Heart left ventricle (tissue), 16 donors: ENCODE data around the gene RPS2. TPM values are rescaled to one million over a fixed set of nuclear protein-coding genes. Genes with fewer than 3 reads are reported as not detected.

Experiments
- ATAC-seq, 4 donors: fragments of 200-7000 bp; cut with Tn5 transposase; one replicate each; pipeline ENCODE4 v1.9.1; 2020 to 2022; ENCODE audit warnings: moderate library complexity in 4 of 4, mild to moderate bottlenecking in 3 of 4, moderate number of reproducible peaks in 1 of 4
- DNase-seq, 5 donors: peaks; one replicate each; pipeline ENCODE4 v3.0.0-alpha.2; 2020
- H3K27ac ChIP-seq, 12 donors: fragments of 200-600 bp; sonication (generic) in 4 of 12; one replicate each; pipeline versions ENCODE4 v1.5.0 to v1.8.0; 2016 to 2022; ENCODE audit warnings: mild to moderate bottlenecking in 2 of 12
- H3K27me3 ChIP-seq, 9 donors: fragments of 200-600 bp; sonication (generic) in 2 of 9; one replicate each; pipeline versions ENCODE4 v1.5.1 to v1.8.0; 2016 to 2022; ENCODE audit warnings: mild to moderate bottlenecking in 3 of 9
- H3K36me3 ChIP-seq, 9 donors: fragments of 200-600 bp; sonication (generic) in 2 of 9; one replicate each; pipeline versions ENCODE4 v1.5.0 to v1.8.0; 2018 to 2022; ENCODE audit warnings: mild to moderate bottlenecking in 2 of 9
- H3K4me1 ChIP-seq, 12 donors: fragments of 200-600 bp; sonication (generic) in 4 of 12; one replicate each; pipeline versions ENCODE4 v1.5.0 to v1.8.0; 2016 to 2022; ENCODE audit warnings: mild to moderate bottlenecking in 3 of 12
- H3K4me3 ChIP-seq, 12 donors: fragments of 200-600 bp; sonication (generic) in 4 of 12; one replicate each; pipeline versions ENCODE4 v1.5.0 to v1.8.0; 2017 to 2022; ENCODE audit warnings: mild to moderate bottlenecking in 9 of 12, moderate library complexity in 4 of 12
- H3K9me3 ChIP-seq, 12 donors: fragments of 200-600 bp; sonication (generic) in 4 of 12; one replicate each; pipeline versions ENCODE4 v1.5.0 to v1.8.0; 2016 to 2022; ENCODE audit warnings: mild to moderate bottlenecking in 1 of 12
- POLR2A ChIP-seq, 2 donors: fragments of 450-650 bp; IDR thresholded peaks; one replicate each; pipeline ENCODE4 v1.6.1; 2017; ENCODE audit warnings: antibody characterized with exemption in 2 of 2, mild to moderate bottlenecking in 2 of 2, moderate library complexity in 2 of 2
- WGBS, 4 donors: extraction: QIAGEN DNeasy Blood & Tissue Kit in 2 of 4; methylation state at CpG; one replicate each; pipeline versions ENCODE4 v1.1.5 to v1.1.7; 2013 to 2018; 5-methylcytosine and 5-hydroxymethylcytosine counted together
- intact Hi-C, 10 donors: fragments of 100-400 bp; cut with DNase I; formaldehyde crosslinking; loops; one replicate each; pipeline versions ENCODE4 v1.11.1 to v1.14.2; 2022
- polyA plus RNA-seq, 2 donors: library from polyadenylated mRNA; stranded (reverse); fragments of 200-250 nt; gene quantifications; one replicate each; pipeline ENCODE4 v1.2.3, GENCODE V29; 2013
- total RNA-seq, 9 donors: library from RNA; depleted of rRNA in 2 of 9; stranded (reverse); fragments of >200 nt in 2 of 9; fragmentation: NEBNext Ultra II Directional in 3 of 9; extraction: Animal tissue kit (Norgen Biotek cat#: 25700) in 3 of 9; gene quantifications; one replicate each; pipeline versions ENCODE4 v1.1.0 to v1.2.4, GENCODE V29; 2016 to 2023
- TF ChIP-seq, protein P1 (sequence below), 12 donors: fragments of 200-600 bp; sonication (generic) in 4 of 12; IDR thresholded peaks; one replicate each; pipeline versions ENCODE4 v1.5.0 to v1.8.0; 2018 to 2022; ENCODE audit warnings: antibody characterized with exemption in 12 of 12, mild to moderate bottlenecking in 5 of 12
- donor health status: ischemic (EF 13 %, LVEDD 7.1; RV severe dilation, severe dysfunction).
- donor health status: healthy with polysubstance abuse.
- donor health status: DM: no; HTN: yes; CAD: no.
- donor health status: DM: no; HTN: no; CAD: no.
- donor health status: ischemic (EF 25% LVEDD 6.9; RV normal size, moderate dysfunction).
- donor health status: ischemic (EF 25% LVEDD 5.7; RV mildly dilated, moderate dysfunction).
- donor health status: healthy.
- donor health status: DM: yes; HTN: yes; CAD: no.
- donor health status: ischemic (EF 35%, LVEDD 5.7; RV mildly dilated, moderate dysfunction).
- donor health status: nonischemic (EF 11% LVEDD 7.7; RV severe dilation, severe dysfunction).
- donor health status: DM: yes; HTN: yes; CAD: no.
- donor health status: PGD.
- donor health status: ischemic (EF 29% LVEDD 5.4; RV normal size, mild dysfunction).
- donor health status: nonischemic (EF 23%, LVEDD 6.1; RV moderate dilation, normal function).

Gene RPS2
- total and polyA plus RNA-seq, 11 donors = 673 to 2,484 (median 1,002) TPM

DNA sequence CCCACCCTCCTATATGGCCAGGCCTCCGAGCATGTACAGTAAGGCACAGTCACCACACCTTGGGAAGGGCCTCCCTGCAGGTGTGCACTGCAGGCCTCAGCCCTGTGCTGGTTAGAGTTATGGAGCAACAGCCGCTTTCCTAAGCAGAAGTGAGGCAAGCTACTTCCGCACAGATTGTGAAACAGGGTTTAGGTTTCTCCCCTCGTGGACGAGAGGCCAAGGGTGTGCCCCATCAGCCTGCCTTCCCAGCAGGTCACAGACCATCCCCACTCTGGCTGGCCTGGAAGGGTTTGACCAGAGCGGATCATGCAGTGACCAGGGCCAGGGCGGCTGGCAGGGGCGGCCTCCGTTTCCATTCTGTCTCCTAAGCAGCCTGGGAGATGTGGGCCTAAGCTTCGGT, 26.3 kb downstream of the RPS2 start:
- 92 to 99% (median 94%) methylated on average over 10 of the region's 10 CpGs for WGBS, 4 donors
- Histone ChIP-seq H3K4me1 (peaks cover 0 to 27% (median 13%) of the 10 kb centered on the region in 12 donors), H3K27ac (peak overlapping the region in 1 of 12 donors; percentile 75), H3K27me3 (no peaks in the 10 kb centered on the region), H3K36me3 (peaks cover 0 to 46% (median 38%) of the 10 kb centered on the region in 9 donors), H3K4me3 (no peak overlapping the region), H3K9me3 (no peaks in the 10 kb centered on the region)
- TF ChIP-seq, protein P1, sequence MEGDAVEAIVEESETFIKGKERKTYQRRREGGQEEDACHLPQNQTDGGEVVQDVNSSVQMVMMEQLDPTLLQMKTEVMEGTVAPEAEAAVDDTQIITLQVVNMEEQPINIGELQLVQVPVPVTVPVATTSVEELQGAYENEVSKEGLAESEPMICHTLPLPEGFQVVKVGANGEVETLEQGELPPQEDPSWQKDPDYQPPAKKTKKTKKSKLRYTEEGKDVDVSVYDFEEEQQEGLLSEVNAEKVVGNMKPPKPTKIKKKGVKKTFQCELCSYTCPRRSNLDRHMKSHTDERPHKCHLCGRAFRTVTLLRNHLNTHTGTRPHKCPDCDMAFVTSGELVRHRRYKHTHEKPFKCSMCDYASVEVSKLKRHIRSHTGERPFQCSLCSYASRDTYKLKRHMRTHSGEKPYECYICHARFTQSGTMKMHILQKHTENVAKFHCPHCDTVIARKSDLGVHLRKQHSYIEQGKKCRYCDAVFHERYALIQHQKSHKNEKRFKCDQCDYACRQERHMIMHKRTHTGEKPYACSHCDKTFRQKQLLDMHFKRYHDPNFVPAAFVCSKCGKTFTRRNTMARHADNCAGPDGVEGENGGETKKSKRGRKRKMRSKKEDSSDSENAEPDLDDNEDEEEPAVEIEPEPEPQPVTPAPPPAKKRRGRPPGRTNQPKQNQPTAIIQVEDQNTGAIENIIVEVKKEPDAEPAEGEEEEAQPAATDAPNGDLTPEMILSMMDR (IDR thresholded peaks at IDR 0.05) = no peak
- no peak for TF ChIP-seq POLR2A (IDR thresholded peaks at IDR 0.05)
- intact Hi-C loops = loop anchor here in 1 of 10 donors (5.0 kb wide), 1 partner anchor 76 kb away; no protein-coding TSS in a partner anchor
- ATAC-seq = no peak
- DNase-seq = peak in 2 of 5 donors; percentile 36 to 71

DNA sequence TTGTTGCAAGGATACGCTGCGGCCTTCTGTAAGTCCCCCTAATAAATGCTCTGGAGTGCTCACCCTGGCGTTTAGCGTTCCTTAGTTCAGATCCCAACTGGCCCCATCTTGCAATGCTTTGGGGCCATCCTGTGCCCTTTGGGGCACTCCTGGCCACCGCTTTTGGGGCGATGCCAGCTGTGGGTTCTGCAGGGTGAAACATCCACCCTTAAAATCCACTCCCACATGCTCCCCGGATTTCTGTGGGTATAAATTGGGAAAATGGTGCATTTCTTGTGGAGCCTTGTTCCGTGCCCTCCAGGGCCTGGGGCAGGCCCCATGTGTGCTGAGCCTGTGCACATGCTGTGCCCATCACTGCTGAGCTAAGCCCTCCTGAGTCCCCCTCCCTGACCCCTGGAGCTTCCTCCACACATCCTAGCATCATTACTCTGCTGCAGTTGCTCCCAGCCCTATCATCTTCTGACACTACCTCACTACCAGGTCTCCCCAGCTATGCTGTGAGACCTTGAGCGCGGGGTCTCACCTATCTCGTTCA, 27.6 kb downstream of the RPS2 start:
- H3K27ac ChIP-seq = no peak overlapping the region
- peaks cover 0 to 46% (median 38%) of the 10 kb centered on the region in 9 donors for H3K36me3 ChIP-seq
- ATAC-seq = no peak
- intact Hi-C loops = loop anchor here in 1 of 10 donors (5.0 kb wide), 1 partner anchor 75 kb away; no protein-coding TSS in a partner anchor
- TF ChIP-seq POLR2A (IDR thresholded peaks at IDR 0.05) = no peak
- TF ChIP-seq, protein P1 (IDR thresholded peaks at IDR 0.05) = no peak
- no peak for DNase-seq
- H3K27me3 ChIP-seq = no peaks in the 10 kb centered on the region
- H3K9me3 ChIP-seq = no peaks in the 10 kb centered on the region
- 94 to 95% (median 95%) methylated on average over 11 of the region's 11 CpGs for WGBS, 4 donors
- H3K4me1 ChIP-seq = peaks cover 0 to 20% (median 7%) of the 10 kb centered on the region in 12 donors
- no peak overlapping the region for H3K4me3 ChIP-seq

DNA sequence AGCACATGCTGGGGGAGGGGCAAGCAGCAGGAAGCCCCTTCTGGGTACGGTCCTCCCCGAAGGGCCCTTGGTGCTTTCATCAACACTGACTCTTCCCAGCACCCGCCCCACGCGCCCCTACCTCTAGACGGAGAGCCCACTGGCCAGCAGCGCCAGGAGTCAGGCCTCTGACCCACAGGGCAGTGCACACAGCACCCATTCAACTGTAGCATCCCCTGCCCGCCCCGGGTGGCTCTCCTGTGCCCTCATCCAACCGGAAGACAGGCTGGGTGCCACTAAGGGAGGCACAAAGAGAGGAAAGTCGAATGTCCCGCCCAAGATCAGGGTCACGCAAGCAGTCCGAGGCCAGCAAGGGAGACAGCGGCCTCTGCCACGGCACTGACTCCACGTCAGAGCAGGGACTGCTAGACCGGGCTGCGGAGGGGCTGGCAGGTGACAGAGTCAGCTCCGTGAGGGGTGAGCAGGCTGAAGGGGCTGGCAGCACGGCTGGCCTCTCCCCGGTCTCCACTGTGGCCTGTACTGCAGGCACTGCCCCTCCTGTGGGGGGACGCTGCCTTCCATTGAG, 31.4 kb downstream of the RPS2 start:
- intact Hi-C loops = loop anchor here in 1 of 10 donors (5.0 kb wide), 1 partner anchor 71 kb away; no protein-coding TSS in a partner anchor
- H3K36me3 ChIP-seq = peaks cover 0 to 16% (median 9%) of the 10 kb centered on the region in 9 donors
- ATAC-seq (no peak), DNase-seq (no peak)
- no peaks in the 10 kb centered on the region for H3K27me3 ChIP-seq
- H3K4me1 ChIP-seq = peaks cover 0 to 18% (median 7%) of the 10 kb centered on the region in 12 donors
- H3K4me3 ChIP-seq = no peak overlapping the region
- no peak for TF ChIP-seq POLR2A (IDR thresholded peaks at IDR 0.05)
- TF ChIP-seq, protein P1 (IDR thresholded peaks at IDR 0.05) = no peak
- WGBS, 4 donors = 59 to 69% (median 66%) methylated on average over 19 to 23 of the region's 23 CpGs
- H3K27ac ChIP-seq = no peak overlapping the region
- no peaks in the 10 kb centered on the region for H3K9me3 ChIP-seq
